ENCODE data around the gene ADAMTS8. TPM values are rescaled to one million over a fixed set of nuclear protein-coding genes. Genes with fewer than 3 reads are reported as not detected.

Gene ADAMTS8
- total RNA-seq, 4 donors from 2014 or later = 0.85 to 1.7 TPM; not detected in 2

DNA sequence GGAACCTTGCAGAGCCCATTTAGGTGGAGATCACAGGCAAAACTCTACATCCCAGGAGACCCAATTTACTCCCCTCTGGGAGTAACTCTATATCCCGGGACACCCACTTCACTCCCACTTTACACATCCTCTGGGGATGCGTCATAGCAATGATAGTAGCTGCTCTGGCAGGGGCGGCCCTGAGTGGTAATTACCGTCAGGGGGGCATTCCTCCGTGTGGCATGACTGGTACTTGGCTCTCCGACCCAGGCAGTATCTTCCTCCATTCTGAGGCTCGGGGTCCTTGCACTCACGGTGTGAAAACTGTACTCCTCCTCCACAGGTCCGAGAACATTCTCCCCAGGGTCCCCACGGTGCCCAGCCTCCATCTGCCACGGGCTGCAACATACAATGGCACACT is 17.2 kb downstream of the ADAMTS8 start:
- TF ChIP-seq, protein P1, sequence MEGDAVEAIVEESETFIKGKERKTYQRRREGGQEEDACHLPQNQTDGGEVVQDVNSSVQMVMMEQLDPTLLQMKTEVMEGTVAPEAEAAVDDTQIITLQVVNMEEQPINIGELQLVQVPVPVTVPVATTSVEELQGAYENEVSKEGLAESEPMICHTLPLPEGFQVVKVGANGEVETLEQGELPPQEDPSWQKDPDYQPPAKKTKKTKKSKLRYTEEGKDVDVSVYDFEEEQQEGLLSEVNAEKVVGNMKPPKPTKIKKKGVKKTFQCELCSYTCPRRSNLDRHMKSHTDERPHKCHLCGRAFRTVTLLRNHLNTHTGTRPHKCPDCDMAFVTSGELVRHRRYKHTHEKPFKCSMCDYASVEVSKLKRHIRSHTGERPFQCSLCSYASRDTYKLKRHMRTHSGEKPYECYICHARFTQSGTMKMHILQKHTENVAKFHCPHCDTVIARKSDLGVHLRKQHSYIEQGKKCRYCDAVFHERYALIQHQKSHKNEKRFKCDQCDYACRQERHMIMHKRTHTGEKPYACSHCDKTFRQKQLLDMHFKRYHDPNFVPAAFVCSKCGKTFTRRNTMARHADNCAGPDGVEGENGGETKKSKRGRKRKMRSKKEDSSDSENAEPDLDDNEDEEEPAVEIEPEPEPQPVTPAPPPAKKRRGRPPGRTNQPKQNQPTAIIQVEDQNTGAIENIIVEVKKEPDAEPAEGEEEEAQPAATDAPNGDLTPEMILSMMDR (IDR thresholded peaks at IDR 0.05) = no peak
- no peak for TF ChIP-seq POLR2A (IDR thresholded peaks at IDR 0.05)
- no peak overlapping the region for H3K27ac ChIP-seq
- no peaks in the 10 kb centered on the region for H3K4me1 ChIP-seq
- no peaks in the 10 kb centered on the region for H3K36me3 ChIP-seq
- no peaks in the 10 kb centered on the region for H3K9me3 ChIP-seq
- H3K27me3 ChIP-seq = no peaks in the 10 kb centered on the region
- no peak for DNase-seq
- H3K4me3 ChIP-seq = no peak overlapping the region

DNA sequence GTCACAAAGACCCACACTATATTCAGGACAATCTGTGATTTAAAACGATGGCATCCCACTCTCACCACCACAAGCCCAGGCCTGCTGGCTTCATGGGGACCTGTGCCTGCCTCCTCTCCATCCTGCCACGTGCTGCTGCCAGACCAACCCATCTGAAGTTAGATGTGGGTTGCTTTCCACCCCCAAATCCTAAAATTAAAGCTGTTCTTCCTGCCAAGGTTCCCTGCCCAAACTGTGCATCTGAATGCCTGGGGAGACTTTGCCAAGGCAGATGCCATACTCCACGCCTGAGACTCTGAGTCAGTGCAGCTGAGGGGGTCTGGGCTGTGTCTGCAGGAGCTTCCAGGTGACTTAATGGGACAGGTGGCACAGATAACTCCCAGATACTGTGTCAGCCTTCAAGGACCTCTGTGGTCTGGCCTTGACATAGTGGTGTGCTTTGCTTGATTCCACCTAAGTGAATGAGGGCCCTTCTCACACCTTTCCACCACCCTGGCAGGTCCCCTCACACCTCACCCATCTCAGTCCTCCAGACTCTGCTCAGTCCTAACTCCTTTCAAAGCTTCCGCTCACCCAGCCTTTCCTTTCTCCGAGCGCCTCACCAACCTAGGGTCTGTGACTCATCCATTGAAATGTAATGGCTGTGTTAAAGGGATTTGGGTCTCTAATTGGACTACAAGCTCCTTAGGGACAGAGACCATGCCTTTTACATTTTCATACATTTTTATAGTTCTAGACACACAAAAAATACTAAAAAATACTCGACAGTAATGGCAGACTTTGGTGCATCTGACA is 18.6 kb downstream of the ADAMTS8 start:
- H3K36me3 ChIP-seq = no peaks in the 10 kb centered on the region
- no peaks in the 10 kb centered on the region for H3K27me3 ChIP-seq
- no peak for DNase-seq
- no peak for TF ChIP-seq POLR2A (IDR thresholded peaks at IDR 0.05)
- no peak overlapping the region for H3K4me3 ChIP-seq
- H3K9me3 ChIP-seq = no peaks in the 10 kb centered on the region
- no peak overlapping the region for H3K27ac ChIP-seq
- H3K4me1 ChIP-seq = no peaks in the 10 kb centered on the region

DNA sequence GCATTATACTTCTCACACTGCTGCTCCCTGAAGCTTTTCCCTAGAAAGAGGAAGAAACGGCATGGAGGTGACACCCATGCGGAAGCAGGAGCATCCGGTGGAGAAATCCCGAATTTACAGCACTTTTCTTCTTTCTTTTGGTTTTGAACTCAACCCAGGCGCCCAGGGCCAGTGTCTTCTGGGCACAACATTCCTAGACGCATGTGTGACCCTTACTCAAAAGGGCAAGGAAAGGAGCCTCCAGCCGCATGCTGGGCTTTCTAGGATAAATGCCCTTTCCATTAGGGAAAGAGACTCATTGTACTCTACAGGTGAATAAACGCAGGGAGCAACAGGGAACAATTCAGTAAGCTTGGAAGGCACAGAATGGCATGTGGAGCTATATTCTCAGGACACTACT is 19.5 kb downstream of the ADAMTS8 start:
- H3K27me3 ChIP-seq = no peaks in the 10 kb centered on the region
- no peak for DNase-seq
- no peaks in the 10 kb centered on the region for H3K9me3 ChIP-seq
- no peaks in the 10 kb centered on the region for H3K36me3 ChIP-seq
- no peaks in the 10 kb centered on the region for H3K4me1 ChIP-seq
- no peak for TF ChIP-seq POLR2A (IDR thresholded peaks at IDR 0.05)
- TF ChIP-seq, protein P1 (IDR thresholded peaks at IDR 0.05) = no peak
- no peak overlapping the region for H3K27ac ChIP-seq
- H3K4me3 ChIP-seq = no peak overlapping the region

DNA sequence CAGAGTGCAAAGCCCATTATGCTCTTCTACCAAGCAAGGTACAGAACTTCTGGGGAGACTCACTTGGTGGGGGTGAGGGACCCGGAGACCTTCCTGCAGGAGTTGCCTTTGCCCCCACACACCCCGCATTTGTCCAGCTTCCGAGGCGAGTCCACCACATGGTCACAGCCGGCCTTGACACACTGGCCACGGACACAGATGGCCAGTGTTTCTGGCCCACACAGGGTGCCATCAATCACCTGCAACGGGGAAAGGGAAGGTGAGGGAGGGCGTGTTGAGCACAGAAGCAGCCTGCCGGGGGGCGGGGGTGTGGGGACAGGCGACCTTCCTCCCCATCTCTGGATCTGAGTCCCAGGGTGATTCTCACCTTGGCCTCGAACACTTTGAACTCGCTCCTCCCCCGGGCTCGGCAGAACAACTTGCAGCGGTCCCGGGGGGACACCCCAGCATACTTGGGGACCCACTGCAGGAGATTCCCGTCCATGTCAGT is 20.0 kb downstream of the ADAMTS8 start:
- H3K27me3 ChIP-seq = no peaks in the 10 kb centered on the region
- TF ChIP-seq, protein P1 (IDR thresholded peaks at IDR 0.05) = no peak
- no peak for TF ChIP-seq POLR2A (IDR thresholded peaks at IDR 0.05)
- no peaks in the 10 kb centered on the region for H3K9me3 ChIP-seq
- H3K4me1 ChIP-seq = no peaks in the 10 kb centered on the region
- H3K27ac ChIP-seq = peak overlapping the region in 1 of 4 donors; percentile 4
- no peak overlapping the region for H3K4me3 ChIP-seq
- no peak for DNase-seq
- H3K36me3 ChIP-seq = no peaks in the 10 kb centered on the region

DNA sequence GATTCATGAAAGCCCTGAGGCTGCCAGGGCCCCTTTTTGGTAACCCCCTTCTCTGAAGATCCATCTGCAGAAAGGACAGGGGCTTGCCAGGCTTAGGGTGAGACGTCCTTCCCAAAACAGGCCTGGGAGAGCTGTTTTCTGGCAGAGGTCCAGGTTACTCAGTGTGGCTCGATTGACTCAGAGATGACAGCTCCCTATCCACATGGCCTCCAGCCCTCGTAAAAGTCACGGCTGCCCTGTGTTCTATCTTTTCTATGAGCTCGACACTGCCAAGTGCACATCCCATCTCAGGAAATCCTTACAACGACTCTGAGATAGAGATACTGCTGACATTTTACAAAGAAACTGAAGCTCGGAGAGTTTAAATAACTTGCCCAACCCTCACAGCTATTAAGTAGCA is 20.4 kb downstream of the ADAMTS8 start:
- H3K27ac ChIP-seq = peak overlapping the region in 1 of 4 donors; percentile 4
- H3K27me3 ChIP-seq = no peaks in the 10 kb centered on the region
- DNase-seq = no peak
- H3K4me3 ChIP-seq = no peak overlapping the region
- H3K36me3 ChIP-seq = no peaks in the 10 kb centered on the region
- H3K9me3 ChIP-seq = no peaks in the 10 kb centered on the region
- no peaks in the 10 kb centered on the region for H3K4me1 ChIP-seq
- TF ChIP-seq POLR2A (IDR thresholded peaks at IDR 0.05) = no peak
- TF ChIP-seq, protein P1 (IDR thresholded peaks at IDR 0.05) = no peak

DNA sequence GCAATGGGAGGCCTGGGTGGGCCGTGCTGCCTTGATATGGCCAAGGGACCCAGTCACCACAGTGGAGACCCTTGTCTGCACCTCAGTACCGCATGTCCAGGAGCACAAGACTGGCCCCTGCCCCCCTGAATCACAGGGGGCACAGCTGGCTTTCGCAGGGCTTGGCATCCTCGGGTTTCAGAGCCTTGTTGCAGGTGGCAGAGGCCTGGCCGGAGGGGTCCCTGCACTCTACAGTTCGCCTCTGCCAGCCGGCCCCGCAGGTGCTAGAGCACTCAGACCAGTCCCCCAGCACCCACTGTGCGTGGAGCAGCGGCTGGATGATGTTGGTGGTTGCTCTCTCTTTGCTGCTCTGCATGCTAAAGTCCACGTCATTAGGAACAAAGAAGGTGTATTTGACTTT is 23.0 kb downstream of the ADAMTS8 start:
- DNase-seq = no peak
- no peaks in the 10 kb centered on the region for H3K9me3 ChIP-seq
- no peak overlapping the region for H3K4me3 ChIP-seq
- H3K4me1 ChIP-seq = peaks cover 0 to 4% (median 0%) of the 10 kb centered on the region in 4 donors
- H3K36me3 ChIP-seq = no peaks in the 10 kb centered on the region
- TF ChIP-seq, protein P1 (IDR thresholded peaks at IDR 0.05) = no peak
- no peak for TF ChIP-seq POLR2A (IDR thresholded peaks at IDR 0.05)
- no peaks in the 10 kb centered on the region for H3K27me3 ChIP-seq
- H3K27ac ChIP-seq = no peak overlapping the region
